HG03571 (cell line): ENCODE results near the gene VSTM4.

Source experiments
- ATAC-seq: cut with Tn5 transposase; IDR thresholded peaks from one replicate; pipeline ENCODE4 v1.9.1; 2021; ENCODE audit not compliant: unreplicated experiment

The VSTM4 gene

DNA sequence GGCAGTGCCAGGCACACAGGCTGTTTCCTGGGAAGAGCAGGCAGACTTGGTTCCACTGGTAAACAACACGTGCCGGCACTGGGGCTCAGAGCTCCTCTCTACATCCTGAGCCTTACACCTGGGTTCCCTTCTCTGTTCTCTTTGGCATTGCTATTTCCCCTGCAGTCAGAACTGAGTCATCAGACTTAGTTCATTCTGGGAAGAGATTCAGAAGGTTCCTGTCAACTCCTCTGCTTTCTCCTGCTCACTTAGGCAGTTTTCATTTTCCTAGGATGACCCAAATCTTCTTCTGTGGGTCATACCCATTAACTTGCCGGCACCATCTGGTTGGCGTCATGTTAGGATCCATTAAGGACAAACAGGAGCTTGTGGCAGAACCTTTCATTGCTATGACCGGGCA, 142.3 kb downstream of the VSTM4 start:
- ATAC-seq: no peak

GRCh38 chr10:48970654-48971053, 144.7 kb downstream of the VSTM4 start:
- ATAC-seq: no peak

GRCh38 chr10:48970046-48970445, 145.3 kb downstream of the VSTM4 start:
- ATAC-seq: no peak

GRCh38 chr10:48968036-48968435, 147.3 kb downstream of the VSTM4 start:
- no peak for ATAC-seq

- ATAC-seq: no peak
Measured at GRCh38 chr10:48965460-48965859, 149.9 kb downstream of the VSTM4 start.
